Stomach (tissue), 4 donors: Measurements from ENCODE around the gene UBE2D2.

ENCODE experiments used
- CTCF ChIP-seq, 7 experiments: fragments of 450-650 bp in 4 of 7; fragments of 200-600 bp in 3 of 7; sonication (generic) in 3 of 7; IDR thresholded peaks; one replicate each; pipeline ENCODE4 v1.5.1; 2016 to 2019; ENCODE audit warnings: antibody characterized with exemption in 7 of 7, control low read depth in 2 of 7, mild to moderate bottlenecking in 1 of 7
- EP300 ChIP-seq: sonication (generic); formaldehyde crosslinking; IDR thresholded peaks from one replicate; pipeline ENCODE4 v1.6.1; 2017; ENCODE audit warnings: antibody characterized with exemption
- POLR2A ChIP-seq, 4 donors: fragments of 450-650 bp; IDR thresholded peaks; one replicate each; pipeline ENCODE4 v1.6.1; 2016; ENCODE audit warnings: antibody characterized with exemption in 4 of 4, control low read depth in 2 of 4, mild to moderate bottlenecking in 1 of 4, moderate library complexity in 1 of 4

GRCh38 chr5:139575751-139576150, 14.6 kb downstream of the UBE2D2 start:
- TF ChIP-seq CTCF (IDR thresholded peaks at IDR 0.05), result no peak
- TF ChIP-seq EP300, result no peak
- TF ChIP-seq POLR2A (IDR thresholded peaks at IDR 0.05), result no peak
